ENCODE data around the gene LIN7A. TPM values are rescaled to one million over a fixed set of nuclear protein-coding genes. Genes with fewer than 3 reads are reported as not detected.

LIN7A gene
- polyA plus RNA-seq, 1 experiment = 10.4 TPM

DNA sequence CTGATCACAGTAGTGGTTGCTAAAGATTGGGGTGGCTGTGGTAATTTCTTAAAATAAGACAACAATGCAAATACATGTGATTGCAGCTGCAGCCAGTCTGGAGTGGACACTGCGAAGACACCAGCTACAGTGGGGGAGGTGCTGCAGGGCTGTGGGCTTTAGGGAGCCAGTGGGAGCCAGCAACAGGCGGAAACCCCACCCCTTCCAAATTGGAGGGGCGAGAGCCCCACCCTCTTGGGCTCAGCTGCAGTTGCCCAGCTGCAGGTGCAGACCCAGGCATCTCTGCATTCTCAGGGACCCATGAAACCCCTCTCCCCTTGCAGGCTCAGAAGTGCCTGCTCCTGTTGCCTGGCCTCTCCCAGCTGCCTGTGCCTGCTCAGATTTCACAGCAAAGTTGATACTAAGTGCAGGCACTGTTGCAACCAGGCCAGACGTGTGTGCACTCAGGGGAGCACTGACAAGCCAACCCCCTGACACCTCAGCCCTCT lies 116.2 kb downstream of the LIN7A start:
- Histone ChIP-seq H3K9me3 (ENCODE audit: control insufficient read depth, insufficient read depth, low read length) (no peaks in the 10 kb centered on the region), H3K27ac (ENCODE audit: low read depth, low read length) (no peak overlapping the region), H3K27me3 (ENCODE audit: control insufficient read depth, insufficient read depth, low read length) (no peaks in the 10 kb centered on the region), H3K4me3 (ENCODE audit: low read depth, low read length) (no peak overlapping the region)
- no peak for DNase-seq (ENCODE audit: low read depth, low spot score)
- TF ChIP-seq, protein P1, sequence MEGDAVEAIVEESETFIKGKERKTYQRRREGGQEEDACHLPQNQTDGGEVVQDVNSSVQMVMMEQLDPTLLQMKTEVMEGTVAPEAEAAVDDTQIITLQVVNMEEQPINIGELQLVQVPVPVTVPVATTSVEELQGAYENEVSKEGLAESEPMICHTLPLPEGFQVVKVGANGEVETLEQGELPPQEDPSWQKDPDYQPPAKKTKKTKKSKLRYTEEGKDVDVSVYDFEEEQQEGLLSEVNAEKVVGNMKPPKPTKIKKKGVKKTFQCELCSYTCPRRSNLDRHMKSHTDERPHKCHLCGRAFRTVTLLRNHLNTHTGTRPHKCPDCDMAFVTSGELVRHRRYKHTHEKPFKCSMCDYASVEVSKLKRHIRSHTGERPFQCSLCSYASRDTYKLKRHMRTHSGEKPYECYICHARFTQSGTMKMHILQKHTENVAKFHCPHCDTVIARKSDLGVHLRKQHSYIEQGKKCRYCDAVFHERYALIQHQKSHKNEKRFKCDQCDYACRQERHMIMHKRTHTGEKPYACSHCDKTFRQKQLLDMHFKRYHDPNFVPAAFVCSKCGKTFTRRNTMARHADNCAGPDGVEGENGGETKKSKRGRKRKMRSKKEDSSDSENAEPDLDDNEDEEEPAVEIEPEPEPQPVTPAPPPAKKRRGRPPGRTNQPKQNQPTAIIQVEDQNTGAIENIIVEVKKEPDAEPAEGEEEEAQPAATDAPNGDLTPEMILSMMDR (IDR thresholded peaks at IDR 0.05; ENCODE audit: low read depth, low read length) = no peak
- ChIA-PET POLR2A (no interaction called here), CTCF (no interaction called here)

DNA sequence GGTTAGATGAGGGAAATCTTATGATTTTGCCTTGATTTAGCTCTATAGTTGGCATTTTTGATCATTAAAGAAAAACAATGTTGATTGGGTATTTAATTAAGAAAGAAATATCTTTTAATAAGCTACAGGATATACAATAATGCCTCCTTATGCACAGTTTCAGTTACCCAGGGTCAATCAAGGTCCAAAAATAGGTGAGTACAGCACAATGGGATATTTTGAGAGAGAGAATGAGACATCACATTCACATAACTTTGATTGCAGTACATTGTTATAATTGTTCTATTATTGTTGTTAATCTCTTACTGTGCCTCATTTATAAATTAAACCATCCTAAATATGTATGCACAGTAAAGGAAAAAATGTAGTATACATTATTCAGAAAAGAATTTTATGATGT lies 118.9 kb downstream of the LIN7A start:
- Histone ChIP-seq H3K4me3 (ENCODE audit: low read depth, low read length) (no peak overlapping the region), H3K9me3 (ENCODE audit: control insufficient read depth, insufficient read depth, low read length) (no peaks in the 10 kb centered on the region), H3K27me3 (ENCODE audit: control insufficient read depth, insufficient read depth, low read length) (no peaks in the 10 kb centered on the region), H3K27ac (ENCODE audit: low read depth, low read length) (no peak overlapping the region)
- no peak for DNase-seq (ENCODE audit: low read depth, low spot score)
- ChIA-PET POLR2A (no interaction called here), CTCF (interaction anchor here (0.6 to 4.4 kb wide), 2 partner anchors 18 to 19 kb away, joined by 3 to 32 read pairs; no protein-coding TSS in a partner anchor)
- TF ChIP-seq, protein P1 (IDR thresholded peaks at IDR 0.05; ENCODE audit: low read depth, low read length) = no peak

DNA sequence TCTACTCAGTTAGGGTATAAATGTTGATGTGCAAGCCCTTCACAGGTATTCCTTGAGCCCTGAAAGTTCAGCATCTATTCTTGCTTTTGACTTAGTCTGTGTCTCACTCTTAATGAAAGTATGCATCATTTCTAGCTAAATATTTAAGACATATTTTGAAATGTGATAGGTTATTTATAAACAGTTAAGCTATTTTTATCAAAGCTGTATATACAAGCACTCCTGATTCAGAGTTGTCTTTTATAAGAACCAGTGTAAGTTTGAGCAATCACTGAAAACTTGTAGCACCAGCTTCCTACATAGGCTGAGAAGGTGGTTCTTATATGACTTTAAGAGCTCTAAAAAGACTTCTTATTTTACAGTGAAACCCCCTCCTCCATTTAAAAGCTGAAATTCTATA lies 122.4 kb downstream of the LIN7A start:
- TF ChIP-seq, protein P1 (IDR thresholded peaks at IDR 0.05; ENCODE audit: low read depth, low read length) = no peak
- H3K27me3 ChIP-seq (ENCODE audit: control insufficient read depth, insufficient read depth, low read length) = no peaks in the 10 kb centered on the region
- H3K9me3 ChIP-seq (ENCODE audit: control insufficient read depth, insufficient read depth, low read length) = no peaks in the 10 kb centered on the region
- POLR2A ChIA-PET = no interaction called here
- no peak overlapping the region for H3K27ac ChIP-seq (ENCODE audit: low read depth, low read length)
- CTCF ChIA-PET = interaction anchor here (4.4 kb wide), 1 partner anchor 22 kb away, joined by 32 read pairs; no protein-coding TSS in a partner anchor
- DNase-seq (ENCODE audit: low read depth, low spot score) = peak; percentile 30
- H3K4me3 ChIP-seq (ENCODE audit: low read depth, low read length) = no peak overlapping the region

DNA sequence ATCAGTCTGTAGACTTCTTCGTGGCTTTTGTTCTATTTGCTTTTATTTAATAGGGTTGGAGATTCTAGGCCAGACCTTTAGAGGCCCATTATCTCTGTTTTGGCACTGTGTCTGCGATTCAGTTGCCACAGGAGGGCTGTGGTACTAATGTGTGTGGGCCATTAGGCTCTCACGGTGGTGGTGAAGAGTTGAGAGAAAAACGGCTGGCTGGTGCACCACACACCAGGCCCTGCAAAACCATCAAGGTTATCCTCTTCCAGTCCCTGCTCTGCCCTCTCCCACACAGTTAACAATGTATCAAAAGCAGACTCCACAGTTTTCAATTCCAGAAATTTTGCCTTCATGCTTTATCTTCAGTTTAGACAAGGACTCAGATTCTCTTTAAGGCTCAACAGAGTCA lies 123.3 kb downstream of the LIN7A start:
- Histone ChIP-seq H3K4me3 (ENCODE audit: low read depth, low read length) (no peak overlapping the region), H3K27ac (ENCODE audit: low read depth, low read length) (no peak overlapping the region), H3K9me3 (ENCODE audit: control insufficient read depth, insufficient read depth, low read length) (no peaks in the 10 kb centered on the region), H3K27me3 (ENCODE audit: control insufficient read depth, insufficient read depth, low read length) (no peaks in the 10 kb centered on the region)
- ChIA-PET CTCF (interaction anchor here (4.4 kb wide), 1 partner anchor 22 kb away, joined by 32 read pairs; no protein-coding TSS in a partner anchor), POLR2A (no interaction called here)
- TF ChIP-seq, protein P1 (IDR thresholded peaks at IDR 0.05; ENCODE audit: low read depth, low read length) = no peak
- no peak for DNase-seq (ENCODE audit: low read depth, low spot score)

DNA sequence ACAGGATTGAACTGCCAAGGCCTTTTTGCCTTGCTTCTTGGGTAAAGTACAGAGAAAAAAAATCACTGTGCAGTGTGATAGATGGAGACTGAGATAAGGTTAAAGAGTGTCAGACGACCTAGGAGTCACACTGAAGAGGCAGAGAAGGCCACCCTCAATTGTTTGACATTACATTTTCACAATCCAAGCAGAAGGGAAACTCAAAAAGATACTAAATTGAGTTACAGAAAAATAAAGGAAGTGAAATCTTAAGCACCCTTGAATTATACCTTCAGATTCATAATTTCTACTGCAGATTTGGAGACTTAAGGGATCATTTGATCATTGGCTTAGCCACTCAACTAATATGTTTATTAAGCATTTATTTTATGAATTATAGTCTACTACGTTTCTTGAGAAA lies 123.9 kb downstream of the LIN7A start:
- ChIA-PET CTCF (no interaction called here), POLR2A (no interaction called here)
- DNase-seq (ENCODE audit: low read depth, low spot score) = no peak
- TF ChIP-seq, protein P1 (IDR thresholded peaks at IDR 0.05; ENCODE audit: low read depth, low read length) = no peak
- H3K9me3 ChIP-seq (ENCODE audit: control insufficient read depth, insufficient read depth, low read length) = no peaks in the 10 kb centered on the region
- no peaks in the 10 kb centered on the region for H3K27me3 ChIP-seq (ENCODE audit: control insufficient read depth, insufficient read depth, low read length)
- no peak overlapping the region for H3K4me3 ChIP-seq (ENCODE audit: low read depth, low read length)
- H3K27ac ChIP-seq (ENCODE audit: low read depth, low read length) = no peak overlapping the region
